GM18870 (cell line): ENCODE measurements around the gene ZNF331.

Source experiments
- ATAC-seq: cut with Tn5 transposase; IDR thresholded peaks from one replicate; pipeline ENCODE4 v1.9.1; 2021; ENCODE audit warnings: moderate library complexity; ENCODE audit not compliant: unreplicated experiment

Gene ZNF331

GRCh38 chr19:53555352-53555751 is 17.4 kb downstream of the ZNF331 start:
- ATAC-seq = no peak

DNA sequence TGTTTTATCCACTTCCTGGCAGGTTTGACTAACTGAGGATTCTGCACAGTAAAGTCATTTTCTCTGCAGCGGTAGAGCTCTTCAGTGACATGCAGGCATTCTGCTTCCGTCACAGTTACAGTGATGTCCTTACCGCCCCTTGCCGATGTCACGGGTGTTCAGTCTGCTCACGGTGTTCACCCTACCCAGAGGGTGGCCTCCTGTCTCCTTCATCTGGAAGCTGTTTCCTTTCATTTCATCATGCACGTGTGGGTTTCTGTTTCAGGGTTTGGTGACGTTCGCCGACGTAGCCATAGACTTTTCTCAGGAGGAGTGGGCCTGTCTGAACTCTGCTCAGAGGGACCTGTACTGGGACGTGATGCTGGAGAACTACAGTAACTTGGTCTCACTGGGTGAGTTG is 33.4 kb downstream of the ZNF331 start:
- ATAC-seq = no peak

DNA sequence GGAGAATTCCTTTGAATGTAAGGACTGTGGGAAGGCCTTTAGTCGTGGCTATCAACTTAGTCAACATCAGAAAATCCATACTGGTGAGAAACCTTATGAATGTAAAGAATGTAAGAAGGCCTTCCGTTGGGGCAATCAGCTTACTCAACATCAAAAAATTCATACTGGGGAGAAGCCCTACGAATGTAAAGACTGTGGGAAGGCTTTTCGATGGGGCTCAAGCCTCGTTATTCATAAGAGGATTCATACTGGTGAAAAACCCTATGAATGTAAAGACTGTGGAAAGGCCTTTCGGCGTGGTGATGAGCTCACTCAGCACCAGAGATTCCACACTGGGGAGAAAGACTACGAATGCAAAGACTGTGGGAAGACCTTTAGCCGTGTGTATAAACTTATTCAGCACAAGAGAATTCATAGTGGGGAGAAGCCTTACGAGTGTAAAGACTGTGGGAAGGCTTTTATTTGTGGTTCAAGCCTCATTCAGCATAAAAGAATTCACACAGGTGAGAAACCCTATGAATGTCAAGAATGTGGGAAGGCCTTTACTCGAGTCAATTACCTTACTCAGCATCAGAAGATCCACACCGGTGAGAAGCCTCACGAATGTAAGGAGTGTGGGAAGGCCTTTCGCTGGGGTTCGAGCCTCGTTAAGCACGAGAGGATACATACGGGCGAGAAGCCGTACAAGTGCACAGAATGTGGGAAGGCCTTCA is 39.2 kb downstream of the ZNF331 start:
- ATAC-seq = no peak

- ATAC-seq = no peak
Observed at GRCh38 chr19:53577968-53578367, 40.0 kb downstream of the ZNF331 start.

DNA sequence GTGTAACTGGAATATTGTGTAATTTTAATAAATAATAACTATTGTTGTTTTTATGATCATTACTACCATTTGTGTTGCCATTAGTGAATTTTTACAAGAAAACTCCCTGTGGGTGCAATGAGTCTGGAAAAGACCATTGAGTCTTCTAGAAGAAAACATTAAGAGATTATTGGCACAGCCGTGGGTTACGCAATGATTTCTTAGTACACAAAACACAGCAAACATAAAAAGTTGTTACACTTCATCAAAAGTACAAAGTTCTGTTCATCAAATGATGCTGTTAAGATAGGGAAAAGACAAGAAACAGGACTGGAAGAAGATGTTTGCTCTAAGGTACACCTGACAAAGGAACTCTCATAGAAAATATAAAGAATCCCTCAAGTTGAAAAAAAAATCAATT is 41.6 kb downstream of the ZNF331 start:
- ATAC-seq = no peak

- no peak for ATAC-seq
Observed at GRCh38 chr19:53580871-53581835, 43.2 kb downstream of the ZNF331 start.

GRCh38 chr19:53581871-53582279 is 43.9 kb downstream of the ZNF331 start:
- no peak for ATAC-seq

DNA sequence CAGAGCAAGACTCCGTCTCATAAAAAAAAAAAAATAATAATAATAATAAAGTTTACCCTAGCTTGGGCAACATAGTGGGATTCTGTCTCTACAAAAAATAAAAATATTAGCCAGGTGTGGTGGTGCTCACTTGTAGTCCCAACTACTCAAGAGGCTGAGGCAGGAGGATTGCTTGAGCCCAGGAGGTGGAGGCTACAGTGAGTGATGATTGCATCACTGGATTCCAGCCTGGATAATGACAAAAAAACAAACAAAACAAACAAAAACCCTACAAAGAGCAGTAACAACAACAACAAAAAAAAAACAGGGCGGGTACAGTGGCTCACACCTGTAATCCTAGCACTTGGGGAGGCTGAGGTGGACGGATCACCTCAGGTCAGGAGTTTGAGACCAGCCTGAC is 45.2 kb downstream of the ZNF331 start:
- no peak for ATAC-seq

GRCh38 chr19:53586277-53586691 is 48.3 kb downstream of the ZNF331 start:
- no peak for ATAC-seq

DNA sequence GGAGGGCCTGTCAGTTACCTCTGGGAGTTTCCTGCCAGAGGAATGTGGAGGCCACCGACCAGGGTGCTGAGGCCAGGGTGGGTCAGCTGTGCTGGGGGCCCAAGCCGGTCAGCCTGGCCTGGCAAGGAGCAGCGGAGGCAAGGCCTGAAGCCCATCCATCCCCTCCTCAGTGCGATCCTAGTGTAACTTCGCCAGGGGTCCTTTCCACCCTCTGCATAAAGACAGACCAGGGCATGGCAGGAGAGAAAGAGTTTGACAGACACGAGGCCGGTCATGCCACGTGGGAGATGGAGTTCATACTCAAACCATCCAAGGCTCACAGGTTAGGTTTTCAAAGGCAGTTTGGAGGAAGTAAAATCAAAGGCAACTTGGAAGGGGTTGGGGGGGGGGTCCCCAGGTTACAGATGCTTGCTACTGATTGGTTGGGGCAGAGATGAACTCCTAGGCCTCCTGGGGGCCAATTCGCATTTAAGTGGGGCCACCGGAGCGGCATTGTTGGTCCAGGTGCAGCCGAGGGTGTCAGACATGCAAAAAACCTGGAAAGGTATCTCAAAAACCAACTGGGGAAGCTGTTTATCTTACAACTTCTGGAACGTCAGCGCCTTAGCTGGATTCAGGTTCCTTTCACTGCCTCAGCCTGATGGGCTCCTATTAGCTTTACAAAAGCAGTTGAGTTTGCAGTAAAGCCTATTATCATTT is 57.0 kb downstream of the ZNF331 start:
- no peak for ATAC-seq

- ATAC-seq = no peak
Observed at GRCh38 chr19:53595510-53595867, 57.5 kb downstream of the ZNF331 start.

GRCh38 chr19:53596056-53596455 is 58.1 kb downstream of the ZNF331 start:
- ATAC-seq = no peak

DNA sequence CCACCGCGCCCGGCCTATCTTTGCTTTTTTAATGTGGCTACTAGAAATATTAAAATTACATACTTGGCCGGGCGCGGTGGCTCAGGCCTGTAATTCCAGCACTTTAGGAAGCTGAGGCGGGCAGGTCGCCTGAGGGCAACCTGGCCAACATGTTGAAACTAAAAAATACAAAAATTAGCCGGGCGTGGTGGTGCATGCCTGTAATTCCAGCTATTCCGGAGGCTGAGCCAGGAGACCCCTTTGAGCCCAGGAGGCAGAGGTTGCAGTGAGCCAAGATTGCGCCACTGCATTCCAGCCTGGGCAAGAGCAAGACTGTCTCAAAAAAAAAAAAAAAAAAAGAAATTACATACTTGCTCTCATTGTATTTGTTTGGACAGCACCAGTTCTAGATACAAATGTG is 59.1 kb downstream of the ZNF331 start:
- no peak for ATAC-seq

DNA sequence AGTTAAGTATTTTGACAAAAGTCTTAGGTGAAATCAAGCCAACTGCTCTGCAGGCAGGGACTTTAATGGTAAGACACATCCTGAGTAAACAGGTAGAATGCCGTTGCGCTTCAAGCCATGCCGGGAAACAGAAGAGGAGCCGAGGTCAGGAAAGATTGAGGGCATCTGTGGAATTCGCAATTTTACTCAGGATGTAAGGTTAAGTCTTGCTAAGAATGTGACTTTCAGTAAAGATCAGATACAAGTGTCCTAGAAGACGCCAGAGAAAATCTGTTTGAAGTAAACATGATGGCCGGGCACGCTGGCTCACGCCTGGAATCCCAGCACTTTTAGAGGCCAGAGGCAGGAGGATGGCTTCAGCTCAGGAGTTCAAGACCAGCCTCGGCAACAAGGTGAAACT is 60.4 kb downstream of the ZNF331 start:
- no peak for ATAC-seq

DNA sequence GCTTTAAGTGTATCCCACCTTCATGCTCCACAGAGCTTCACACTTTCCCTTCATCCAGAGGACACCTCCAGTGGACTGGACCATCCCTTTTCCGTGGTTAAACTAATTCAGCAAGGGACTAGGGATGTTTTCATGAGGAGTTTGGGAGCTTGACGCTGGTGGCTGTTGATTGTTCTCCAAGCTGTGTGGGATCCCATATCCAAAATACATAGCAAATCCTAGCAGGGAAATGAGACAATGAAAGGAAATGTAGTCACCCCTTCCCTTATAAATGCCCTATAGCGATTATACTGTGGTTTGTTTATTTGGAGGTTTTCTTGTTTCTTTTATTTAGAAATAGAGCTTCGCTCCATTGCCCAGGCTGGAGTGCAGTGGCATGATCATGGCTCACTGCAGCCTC is 62.3 kb downstream of the ZNF331 start:
- ATAC-seq = no peak

- ATAC-seq = no peak
Observed at GRCh38 chr19:53606031-53606430, 68.1 kb downstream of the ZNF331 start.

DNA sequence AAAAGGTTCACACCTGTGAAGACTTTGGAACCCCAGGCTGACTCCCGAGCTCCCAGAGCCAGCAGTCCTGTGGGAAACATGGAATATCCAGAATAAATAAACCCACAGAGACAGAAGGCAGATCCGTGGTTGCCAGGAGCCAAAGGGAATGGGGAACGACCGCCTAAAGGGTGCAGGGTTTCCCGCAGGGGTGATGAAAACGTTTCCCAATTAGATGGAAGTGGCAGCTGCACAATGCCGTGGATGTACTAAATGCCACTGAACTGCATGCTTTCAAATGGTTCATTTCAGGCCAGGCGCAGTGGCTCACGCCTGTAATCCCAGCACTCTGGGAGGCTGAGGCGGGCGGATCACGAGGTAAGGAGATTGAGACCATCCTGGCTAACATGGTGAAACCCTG is 70.4 kb downstream of the ZNF331 start:
- no peak for ATAC-seq

GRCh38 chr19:53612762-53613526 is 75.0 kb downstream of the ZNF331 start:
- ATAC-seq = no peak

- ATAC-seq = no peak
Observed at GRCh38 chr19:53621885-53622740, 84.2 kb downstream of the ZNF331 start.
